ENCODE results near the gene AKAP17A.
"Not testable (repeated sequence)": the region's sequence is repeated elsewhere in the genome, so short reads cannot be mapped to it uniquely, and the experiment has no call there.

AKAP17A gene

GRCh38 chrX:1610166-1610565 is 18.8 kb downstream of the AKAP17A start:
- H3K4me3 ChIP-seq (ENCODE audit: low read depth, low read length), result no peak overlapping the region
- DNase-seq (ENCODE audit: low read depth), result no peak
- no peak for TF ChIP-seq CTCF (IDR thresholded peaks at IDR 0.05; ENCODE audit: insufficient read depth, low read depth, low read length, missing control alignments)

GRCh38 chrX:1610736-1611135 is 19.3 kb downstream of the AKAP17A start:
- DNase-seq (ENCODE audit: low read depth), result no peak
- H3K4me3 ChIP-seq (ENCODE audit: low read depth, low read length), result no peak overlapping the region
- TF ChIP-seq CTCF (IDR thresholded peaks at IDR 0.05; ENCODE audit: insufficient read depth, low read depth, low read length, missing control alignments), result no peak

DNA sequence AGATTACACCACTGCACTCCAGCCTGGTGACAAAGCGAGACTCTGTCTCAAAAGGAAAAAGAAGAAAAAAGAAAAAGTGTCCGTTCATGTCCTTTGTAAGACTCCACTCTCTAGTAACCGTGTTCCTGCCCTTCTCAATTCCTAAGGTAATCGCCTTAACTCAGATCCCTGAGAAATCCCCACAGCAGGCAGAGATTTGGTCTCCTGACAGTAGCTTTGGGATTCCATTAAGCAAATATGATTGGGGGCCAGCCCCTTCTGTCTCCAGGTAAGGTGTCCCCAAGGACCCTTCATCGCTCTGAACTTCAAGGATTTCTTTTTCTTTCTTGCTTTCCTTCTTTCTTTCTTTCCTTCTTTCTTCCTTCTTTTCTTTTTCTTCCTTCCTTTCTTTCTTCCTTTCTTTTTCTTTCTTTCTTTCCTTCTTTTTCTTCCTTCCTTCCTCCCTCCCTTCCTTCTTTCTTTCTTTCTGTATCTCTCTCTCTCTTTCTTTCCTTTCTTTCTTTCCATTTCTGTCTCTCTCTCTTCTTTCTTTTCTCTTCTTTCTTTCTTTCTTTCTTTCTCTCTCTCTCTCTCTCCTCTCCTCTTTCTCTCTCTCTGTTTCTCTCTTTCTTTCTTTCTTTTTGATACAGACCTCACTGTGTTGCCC is 21.4 kb downstream of the AKAP17A start:
- H3K4me3 ChIP-seq (ENCODE audit: low read depth, low read length), result no peak overlapping the region
- no peak for DNase-seq (ENCODE audit: low read depth)
- no peak for TF ChIP-seq CTCF (IDR thresholded peaks at IDR 0.05; ENCODE audit: insufficient read depth, low read depth, low read length, missing control alignments)

DNA sequence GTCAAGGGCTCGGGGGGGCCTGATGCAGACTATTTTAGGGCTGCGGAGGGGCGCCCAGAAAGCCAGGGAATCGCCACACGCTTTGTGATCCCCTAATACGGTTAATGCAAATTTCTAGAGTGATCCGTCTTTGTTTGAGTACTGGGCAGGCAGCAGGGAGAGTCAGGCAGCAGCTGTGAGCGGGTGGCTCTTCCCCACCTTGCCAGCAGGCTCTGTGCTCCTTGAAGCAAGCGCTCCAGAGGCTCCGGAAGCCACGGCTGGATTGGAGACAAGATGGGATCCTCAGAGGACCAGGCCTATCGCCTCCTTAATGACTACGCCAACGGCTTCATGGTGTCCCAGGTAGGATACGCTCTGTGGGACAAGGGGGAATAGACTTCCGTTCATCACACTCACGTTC is 23.5 kb downstream of the AKAP17A start, which contains the start of gene ASMT:
Gene ASMT, plus strand, starts transcription at position 133 of the 400 bp plus-strand sequence. Its CDS starts 141 bp downstream, at position 274.
- TF ChIP-seq CTCF (IDR thresholded peaks at IDR 0.05; ENCODE audit: insufficient read depth, low read depth, low read length, missing control alignments), result no peak
- no peak within 1 kb of the TSS for H3K4me3 ChIP-seq (ENCODE audit: low read depth, low read length)
- DNase-seq (ENCODE audit: low read depth), result no peak

GRCh38 chrX:1618689-1619088 is 27.3 kb downstream of the AKAP17A start:
- TF ChIP-seq CTCF (IDR thresholded peaks at IDR 0.05; ENCODE audit: insufficient read depth, low read depth, low read length, missing control alignments), result no peak
- H3K4me3 ChIP-seq (ENCODE audit: low read depth, low read length), result no peak overlapping the region
- DNase-seq (ENCODE audit: low read depth), result no peak

GRCh38 chrX:1623691-1624090 is 32.3 kb downstream of the AKAP17A start:
- no peak for DNase-seq (ENCODE audit: low read depth)
- peak overlapping the region; percentile 52 for H3K4me3 ChIP-seq (ENCODE audit: low read depth, low read length)
- TF ChIP-seq CTCF (IDR thresholded peaks at IDR 0.05; ENCODE audit: insufficient read depth, low read depth, low read length, missing control alignments), result no peak

GRCh38 chrX:1624158-1624860 is 32.9 kb downstream of the AKAP17A start:
- not testable (repeated sequence) for H3K4me3 ChIP-seq (ENCODE audit: low read depth, low read length); DNase-seq (ENCODE audit: low read depth)

GRCh38 chrX:1624861-1625215 is 33.4 kb downstream of the AKAP17A start:
- not testable (repeated sequence) for H3K4me3 ChIP-seq (ENCODE audit: low read depth, low read length); DNase-seq (ENCODE audit: low read depth)

All from GM12865 (cell line).